Sciatic nerve (tissue), 1 donor: ENCODE measurements around the gene ABCG1. TPM values are rescaled to one million over a fixed set of nuclear protein-coding genes. Genes with fewer than 3 reads are reported as not detected.

Source experiments
- total RNA-seq: library from RNA; stranded (reverse); fragmentation: NEBNext Ultra II Directional; extraction: Animal tissue kit (Norgen Biotek cat#: 25700); gene quantifications from one replicate; pipeline ENCODE4 v1.2.1, GENCODE V29; 2021
- donor health status: DM: no; HTN: no; CAD: no.

ABCG1 gene
- total RNA-seq, 1 donor from 2014 or later = 44.2 TPM

Other genes starting within 250 kb of the ABCG1 start
- 27.3 TPM for gene ZBTB21, start 208.8 kb upstream of the ABCG1 start, total RNA-seq
- gene UMODL1, start 147.8 kb upstream of the ABCG1 start, total RNA-seq = not detected
- gene TFF3, start 96.3 kb downstream of the ABCG1 start, total RNA-seq = 6.1 TPM
- not detected for gene TFF2, start 131.9 kb downstream of the ABCG1 start, total RNA-seq
- gene TFF1, start 147.4 kb downstream of the ABCG1 start, total RNA-seq = not detected
- gene TMPRSS3, start 176.9 kb downstream of the ABCG1 start, total RNA-seq = not detected
- 0.71 TPM for gene UBASH3A, start 184.8 kb downstream of the ABCG1 start, total RNA-seq